Left ventricle myocardium inferior (tissue), 1 donor: ENCODE measurements around the gene ARPIN. TPM values are rescaled to one million over a fixed set of nuclear protein-coding genes. Genes with fewer than 3 reads are reported as not detected.

Experiments used
- DNase-seq: peaks from one replicate; pipeline ENCODE4 v3.0.0-alpha.2; 2020
- H3K27ac ChIP-seq: fragments of 200-600 bp; replicated peaks from 2 replicates; pipeline ENCODE4 v1.8.0; 2021
- H3K27me3 ChIP-seq: fragments of 200-600 bp; 2 replicates; pipeline ENCODE4 v1.8.0; 2021; ENCODE audit warnings: low read depth
- H3K36me3 ChIP-seq: fragments of 200-600 bp; 2 replicates; pipeline ENCODE4 v1.8.0; 2021
- H3K4me1 ChIP-seq: fragments of 200-600 bp; 2 replicates; pipeline ENCODE4 v1.8.0; 2021
- H3K4me3 ChIP-seq: fragments of 200-600 bp; 2 replicates; pipeline ENCODE4 v1.8.0; 2021; ENCODE audit warnings: mild to moderate bottlenecking, moderate library complexity
- H3K9me3 ChIP-seq: fragments of 200-600 bp; replicated peaks from 2 replicates; pipeline ENCODE4 v1.8.0; 2021
- intact Hi-C: fragments of 100-400 bp; cut with micrococcal nuclease; formaldehyde crosslinking; loops from one replicate; pipeline ENCODE4 v1.11.0; 2022
- total RNA-seq: library from RNA; stranded (reverse); fragmentation: NEBNext Ultra II Directional; extraction: Animal tissue kit (Norgen Biotek cat#: 25700); gene quantifications from one replicate; pipeline ENCODE4 v1.2.1, GENCODE V29; 2021
- TF ChIP-seq, protein P1 (sequence below): fragments of 200-600 bp; IDR thresholded peaks from 2 replicates; pipeline ENCODE4 v1.8.0; 2021; ENCODE audit warnings: antibody characterized with exemption, mild to moderate bottlenecking, borderline replicate concordance
- donor health status: DM: no; HTN: yes; CAD: no; lungs with severe emphysema.

The ARPIN gene
- total RNA-seq, 1 donor from 2014 or later, result 11.4 TPM

GRCh38 chr15:89864958-89865739 lies 47.6 kb downstream of the ARPIN start:
- DNase-seq, result no peak
- no peaks in the 10 kb centered on the region for H3K9me3 ChIP-seq
- no peak overlapping the region for H3K27ac ChIP-seq
- H3K4me1 ChIP-seq, result no peaks in the 10 kb centered on the region
- TF ChIP-seq, protein P1, sequence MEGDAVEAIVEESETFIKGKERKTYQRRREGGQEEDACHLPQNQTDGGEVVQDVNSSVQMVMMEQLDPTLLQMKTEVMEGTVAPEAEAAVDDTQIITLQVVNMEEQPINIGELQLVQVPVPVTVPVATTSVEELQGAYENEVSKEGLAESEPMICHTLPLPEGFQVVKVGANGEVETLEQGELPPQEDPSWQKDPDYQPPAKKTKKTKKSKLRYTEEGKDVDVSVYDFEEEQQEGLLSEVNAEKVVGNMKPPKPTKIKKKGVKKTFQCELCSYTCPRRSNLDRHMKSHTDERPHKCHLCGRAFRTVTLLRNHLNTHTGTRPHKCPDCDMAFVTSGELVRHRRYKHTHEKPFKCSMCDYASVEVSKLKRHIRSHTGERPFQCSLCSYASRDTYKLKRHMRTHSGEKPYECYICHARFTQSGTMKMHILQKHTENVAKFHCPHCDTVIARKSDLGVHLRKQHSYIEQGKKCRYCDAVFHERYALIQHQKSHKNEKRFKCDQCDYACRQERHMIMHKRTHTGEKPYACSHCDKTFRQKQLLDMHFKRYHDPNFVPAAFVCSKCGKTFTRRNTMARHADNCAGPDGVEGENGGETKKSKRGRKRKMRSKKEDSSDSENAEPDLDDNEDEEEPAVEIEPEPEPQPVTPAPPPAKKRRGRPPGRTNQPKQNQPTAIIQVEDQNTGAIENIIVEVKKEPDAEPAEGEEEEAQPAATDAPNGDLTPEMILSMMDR, result no peak
- no peak overlapping the region for H3K4me3 ChIP-seq
- intact Hi-C loops, result no loop called here
- peaks cover 47% of the 10 kb centered on the region for H3K36me3 ChIP-seq
- no peaks in the 10 kb centered on the region for H3K27me3 ChIP-seq

DNA sequence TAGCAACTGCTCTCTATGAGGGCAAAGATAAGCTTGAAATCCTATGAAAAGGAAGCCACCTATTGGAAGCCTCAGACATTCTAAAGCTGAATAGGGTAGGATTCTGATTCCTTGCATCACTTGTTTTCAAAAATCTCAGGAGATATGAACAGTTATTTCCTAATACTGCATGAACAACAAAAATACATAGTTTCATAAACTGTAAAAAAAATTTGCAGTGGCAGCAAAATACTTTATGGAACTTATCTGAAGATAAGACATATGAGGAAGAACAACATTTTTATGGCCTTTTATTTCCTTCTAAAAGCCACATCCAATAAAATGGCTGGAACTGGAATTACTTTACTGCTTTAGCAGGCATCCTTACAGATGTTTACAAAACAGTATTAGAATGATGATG lies 48.8 kb downstream of the ARPIN start:
- no peak for DNase-seq
- intact Hi-C loops, result no loop called here
- Histone ChIP-seq H3K27ac (no peak overlapping the region), H3K36me3 (peaks cover 44% of the 10 kb centered on the region), H3K4me1 (no peaks in the 10 kb centered on the region), H3K27me3 (no peaks in the 10 kb centered on the region), H3K4me3 (no peak overlapping the region), H3K9me3 (no peaks in the 10 kb centered on the region)
- TF ChIP-seq, protein P1, result no peak

DNA sequence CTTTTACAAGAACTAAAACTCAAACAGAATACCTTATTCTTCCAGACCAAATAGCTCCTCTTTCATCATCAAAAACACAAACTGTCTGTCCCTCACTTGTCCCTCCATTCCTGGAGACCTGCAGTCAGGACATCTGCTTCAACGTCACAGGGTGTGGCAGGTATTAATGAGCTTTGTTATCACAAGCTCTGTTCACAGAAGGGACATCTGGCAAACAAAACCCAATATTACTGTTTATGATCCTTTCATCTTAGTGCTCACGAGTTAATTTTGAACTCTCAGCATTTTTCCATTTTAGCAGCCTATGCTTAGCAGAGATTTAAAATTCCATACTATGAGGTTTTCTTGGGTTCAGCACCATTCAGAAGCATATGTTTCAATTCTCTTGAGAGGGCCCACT lies 51.9 kb downstream of the ARPIN start:
- peaks cover 42% of the 10 kb centered on the region for H3K36me3 ChIP-seq
- H3K4me3 ChIP-seq, result no peak overlapping the region
- no peaks in the 10 kb centered on the region for H3K9me3 ChIP-seq
- intact Hi-C loops, result no loop called here
- DNase-seq, result no peak
- H3K4me1 ChIP-seq, result no peaks in the 10 kb centered on the region
- no peak overlapping the region for H3K27ac ChIP-seq
- TF ChIP-seq, protein P1, result no peak
- no peaks in the 10 kb centered on the region for H3K27me3 ChIP-seq

- Histone ChIP-seq H3K36me3 (peaks cover 38% of the 10 kb centered on the region), H3K4me3 (no peak overlapping the region), H3K9me3 (no peaks in the 10 kb centered on the region), H3K27ac (no peak overlapping the region), H3K4me1 (no peaks in the 10 kb centered on the region), H3K27me3 (no peaks in the 10 kb centered on the region)
- no peak for DNase-seq
- TF ChIP-seq, protein P1, result no peak
- intact Hi-C loops, result no loop called here
Measured at GRCh38 chr15:89860431-89860830, 52.3 kb downstream of the ARPIN start.

DNA sequence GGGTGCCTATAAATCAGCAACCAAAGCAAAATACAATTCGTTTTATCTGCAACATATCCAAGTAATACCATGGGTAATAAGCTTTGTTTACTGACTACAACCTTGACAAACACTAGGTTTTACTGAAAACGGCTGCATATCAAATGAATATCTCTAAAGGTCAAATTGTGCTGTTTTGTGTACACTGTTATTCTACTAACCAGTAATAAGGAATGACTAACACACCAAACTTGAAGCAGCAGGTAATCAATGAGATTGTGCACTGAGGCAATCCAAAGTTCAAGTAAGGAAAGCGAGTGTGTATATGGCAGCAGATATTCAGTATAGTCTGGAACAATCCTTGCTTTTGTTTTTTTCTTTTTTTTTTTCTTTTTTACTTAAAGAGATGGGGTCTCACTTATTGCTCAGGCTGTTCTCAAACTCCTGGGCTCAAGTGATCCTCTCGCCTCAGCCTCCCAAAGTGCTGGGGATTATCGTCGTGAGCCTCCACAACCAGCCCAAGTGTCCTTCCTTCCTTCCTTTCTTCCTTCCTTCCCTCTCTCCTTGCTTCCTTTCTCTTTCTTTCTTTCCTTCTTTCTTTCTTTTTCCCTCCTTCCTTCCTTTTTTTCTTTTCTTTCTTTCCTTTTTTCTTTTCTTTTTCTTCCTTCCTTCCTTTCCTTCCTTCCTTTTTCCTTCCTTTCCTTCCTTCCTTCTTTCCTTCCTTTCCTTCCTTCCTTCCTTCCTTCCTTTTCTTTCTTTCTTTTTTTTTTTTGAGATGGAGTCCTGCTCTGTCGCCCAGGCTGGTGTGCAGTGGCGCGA lies 53.9 kb downstream of the ARPIN start:
- TF ChIP-seq, protein P1, result no peak
- Histone ChIP-seq H3K27me3 (no peaks in the 10 kb centered on the region), H3K4me1 (no peaks in the 10 kb centered on the region), H3K9me3 (no peaks in the 10 kb centered on the region), H3K36me3 (peaks cover 27% of the 10 kb centered on the region), H3K27ac (no peak overlapping the region), H3K4me3 (no peak overlapping the region)
- intact Hi-C loops, result no loop called here
- DNase-seq, result no peak
